ENCODE data around the gene MORC3. TPM values are rescaled to one million over a fixed set of nuclear protein-coding genes. Genes with fewer than 3 reads are reported as not detected.

Gene MORC3
- total and polyA plus RNA-seq, 4 donors = 3.9 to 44.1 (median 14.1) TPM

DNA sequence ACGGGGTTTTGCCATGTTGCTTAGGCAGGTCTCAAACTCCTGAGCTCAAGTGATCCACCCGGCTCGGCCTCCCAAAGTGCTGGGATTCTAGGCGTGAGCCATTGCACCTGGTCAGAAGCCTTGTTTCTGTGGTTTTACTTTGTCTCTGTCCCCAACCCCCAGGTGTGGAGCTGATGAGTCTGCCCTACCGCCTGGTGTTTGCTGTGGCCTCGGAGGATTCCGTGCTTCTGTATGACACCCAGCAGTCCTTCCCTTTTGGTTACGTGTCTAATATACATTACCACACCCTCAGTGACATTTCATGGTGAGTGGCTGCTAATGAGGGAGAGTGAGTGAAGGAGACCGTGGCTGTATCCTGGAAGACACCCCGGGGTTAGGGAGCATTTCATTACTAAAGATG lies 91.3 kb downstream of the MORC3 start:
- no peak overlapping the region for H3K9ac ChIP-seq (ENCODE audit: low read depth in 1 of 2, low read length in 2 of 2)
- DNase-seq (ENCODE audit: low spot score) = no peak
- H3K36me3 ChIP-seq (ENCODE audit: control insufficient read depth in 4 of 4, insufficient read depth in 3 of 4, low read depth in 1 of 4, low read length in 3 of 4) = peaks cover 0 to 7% (median 0%) of the 10 kb centered on the region in 4 donors
- H3K4me3 ChIP-seq (ENCODE audit: low read depth in 1 of 3, low read length in 3 of 3) = no peak overlapping the region
- no peaks in the 10 kb centered on the region for H3K9me3 ChIP-seq (ENCODE audit: control insufficient read depth in 4 of 4, low read length in 3 of 4)
- 98% methylated on average over 10 of the region's 10 CpGs for WGBS
- H3K27me3 ChIP-seq (ENCODE audit: control insufficient read depth in 4 of 4, insufficient read depth in 4 of 4, low read length in 3 of 4) = no peaks in the 10 kb centered on the region
- TF ChIP-seq, protein P1, sequence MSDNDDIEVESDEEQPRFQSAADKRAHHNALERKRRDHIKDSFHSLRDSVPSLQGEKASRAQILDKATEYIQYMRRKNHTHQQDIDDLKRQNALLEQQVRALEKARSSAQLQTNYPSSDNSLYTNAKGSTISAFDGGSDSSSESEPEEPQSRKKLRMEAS (IDR thresholded peaks at IDR 0.05) = no peak
- TF ChIP-seq TAF1 (conservative IDR thresholded peaks at IDR 0.05) = no peak
- TF ChIP-seq HNF4A (conservative IDR thresholded peaks at IDR 0.05) = no peak
- no peak for TF ChIP-seq NR2F2 (IDR thresholded peaks at IDR 0.05)
- no peak for TF ChIP-seq FOXA2 (IDR thresholded peaks at IDR 0.05)
- no peak for TF ChIP-seq FOXA1 (IDR thresholded peaks at IDR 0.05)
- no peak for TF ChIP-seq YY1 (IDR thresholded peaks at IDR 0.05)
- no peak for TF ChIP-seq JUND (IDR thresholded peaks at IDR 0.05)
- TF ChIP-seq, protein P2, sequence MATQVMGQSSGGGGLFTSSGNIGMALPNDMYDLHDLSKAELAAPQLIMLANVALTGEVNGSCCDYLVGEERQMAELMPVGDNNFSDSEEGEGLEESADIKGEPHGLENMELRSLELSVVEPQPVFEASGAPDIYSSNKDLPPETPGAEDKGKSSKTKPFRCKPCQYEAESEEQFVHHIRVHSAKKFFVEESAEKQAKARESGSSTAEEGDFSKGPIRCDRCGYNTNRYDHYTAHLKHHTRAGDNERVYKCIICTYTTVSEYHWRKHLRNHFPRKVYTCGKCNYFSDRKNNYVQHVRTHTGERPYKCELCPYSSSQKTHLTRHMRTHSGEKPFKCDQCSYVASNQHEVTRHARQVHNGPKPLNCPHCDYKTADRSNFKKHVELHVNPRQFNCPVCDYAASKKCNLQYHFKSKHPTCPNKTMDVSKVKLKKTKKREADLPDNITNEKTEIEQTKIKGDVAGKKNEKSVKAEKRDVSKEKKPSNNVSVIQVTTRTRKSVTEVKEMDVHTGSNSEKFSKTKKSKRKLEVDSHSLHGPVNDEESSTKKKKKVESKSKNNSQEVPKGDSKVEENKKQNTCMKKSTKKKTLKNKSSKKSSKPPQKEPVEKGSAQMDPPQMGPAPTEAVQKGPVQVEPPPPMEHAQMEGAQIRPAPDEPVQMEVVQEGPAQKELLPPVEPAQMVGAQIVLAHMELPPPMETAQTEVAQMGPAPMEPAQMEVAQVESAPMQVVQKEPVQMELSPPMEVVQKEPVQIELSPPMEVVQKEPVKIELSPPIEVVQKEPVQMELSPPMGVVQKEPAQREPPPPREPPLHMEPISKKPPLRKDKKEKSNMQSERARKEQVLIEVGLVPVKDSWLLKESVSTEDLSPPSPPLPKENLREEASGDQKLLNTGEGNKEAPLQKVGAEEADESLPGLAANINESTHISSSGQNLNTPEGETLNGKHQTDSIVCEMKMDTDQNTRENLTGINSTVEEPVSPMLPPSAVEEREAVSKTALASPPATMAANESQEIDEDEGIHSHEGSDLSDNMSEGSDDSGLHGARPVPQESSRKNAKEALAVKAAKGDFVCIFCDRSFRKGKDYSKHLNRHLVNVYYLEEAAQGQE (IDR thresholded peaks at IDR 0.05) = no peak
- TF ChIP-seq HNF4G (IDR thresholded peaks at IDR 0.05) = no peak
- TF ChIP-seq EGR1 (IDR thresholded peaks at IDR 0.05; ENCODE audit: low read depth in 2 of 2) = no peak
- TF ChIP-seq, protein P3, sequence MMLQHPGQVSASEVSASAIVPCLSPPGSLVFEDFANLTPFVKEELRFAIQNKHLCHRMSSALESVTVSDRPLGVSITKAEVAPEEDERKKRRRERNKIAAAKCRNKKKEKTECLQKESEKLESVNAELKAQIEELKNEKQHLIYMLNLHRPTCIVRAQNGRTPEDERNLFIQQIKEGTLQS (IDR thresholded peaks at IDR 0.05) = no peak
- TF ChIP-seq GABPA (IDR thresholded peaks at IDR 0.05 in 1 of 2, conservative IDR thresholded peaks at IDR 0.05 in 1 of 2) = no peak
- TF ChIP-seq RXRA (IDR thresholded peaks at IDR 0.05) = no peak
- TF ChIP-seq, protein P4, sequence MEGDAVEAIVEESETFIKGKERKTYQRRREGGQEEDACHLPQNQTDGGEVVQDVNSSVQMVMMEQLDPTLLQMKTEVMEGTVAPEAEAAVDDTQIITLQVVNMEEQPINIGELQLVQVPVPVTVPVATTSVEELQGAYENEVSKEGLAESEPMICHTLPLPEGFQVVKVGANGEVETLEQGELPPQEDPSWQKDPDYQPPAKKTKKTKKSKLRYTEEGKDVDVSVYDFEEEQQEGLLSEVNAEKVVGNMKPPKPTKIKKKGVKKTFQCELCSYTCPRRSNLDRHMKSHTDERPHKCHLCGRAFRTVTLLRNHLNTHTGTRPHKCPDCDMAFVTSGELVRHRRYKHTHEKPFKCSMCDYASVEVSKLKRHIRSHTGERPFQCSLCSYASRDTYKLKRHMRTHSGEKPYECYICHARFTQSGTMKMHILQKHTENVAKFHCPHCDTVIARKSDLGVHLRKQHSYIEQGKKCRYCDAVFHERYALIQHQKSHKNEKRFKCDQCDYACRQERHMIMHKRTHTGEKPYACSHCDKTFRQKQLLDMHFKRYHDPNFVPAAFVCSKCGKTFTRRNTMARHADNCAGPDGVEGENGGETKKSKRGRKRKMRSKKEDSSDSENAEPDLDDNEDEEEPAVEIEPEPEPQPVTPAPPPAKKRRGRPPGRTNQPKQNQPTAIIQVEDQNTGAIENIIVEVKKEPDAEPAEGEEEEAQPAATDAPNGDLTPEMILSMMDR (IDR thresholded peaks at IDR 0.05; ENCODE audit: low read depth, low read length, missing input control) = no peak
- TF ChIP-seq, protein P5, sequence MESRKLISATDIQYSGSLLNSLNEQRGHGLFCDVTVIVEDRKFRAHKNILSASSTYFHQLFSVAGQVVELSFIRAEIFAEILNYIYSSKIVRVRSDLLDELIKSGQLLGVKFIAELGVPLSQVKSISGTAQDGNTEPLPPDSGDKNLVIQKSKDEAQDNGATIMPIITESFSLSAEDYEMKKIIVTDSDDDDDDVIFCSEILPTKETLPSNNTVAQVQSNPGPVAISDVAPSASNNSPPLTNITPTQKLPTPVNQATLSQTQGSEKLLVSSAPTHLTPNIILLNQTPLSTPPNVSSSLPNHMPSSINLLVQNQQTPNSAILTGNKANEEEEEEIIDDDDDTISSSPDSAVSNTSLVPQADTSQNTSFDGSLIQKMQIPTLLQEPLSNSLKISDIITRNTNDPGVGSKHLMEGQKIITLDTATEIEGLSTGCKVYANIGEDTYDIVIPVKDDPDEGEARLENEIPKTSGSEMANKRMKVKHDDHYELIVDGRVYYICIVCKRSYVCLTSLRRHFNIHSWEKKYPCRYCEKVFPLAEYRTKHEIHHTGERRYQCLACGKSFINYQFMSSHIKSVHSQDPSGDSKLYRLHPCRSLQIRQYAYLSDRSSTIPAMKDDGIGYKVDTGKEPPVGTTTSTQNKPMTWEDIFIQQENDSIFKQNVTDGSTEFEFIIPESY (IDR thresholded peaks at IDR 0.05) = no peak
- TF ChIP-seq RAD21 (IDR thresholded peaks at IDR 0.05) = no peak
- TF ChIP-seq SP1 (IDR thresholded peaks at IDR 0.05) = no peak
- no peak overlapping the region for H3K27ac ChIP-seq (ENCODE audit: low read depth in 1 of 2, low read length in 2 of 2)
- no peaks in the 10 kb centered on the region for H3K4me1 ChIP-seq (ENCODE audit: control insufficient read depth in 4 of 4, insufficient read depth in 4 of 4, low read length in 3 of 4)
